ENCODE results near the gene RTP5. TPM values are rescaled to one million over a fixed set of nuclear protein-coding genes. Genes with fewer than 3 reads are reported as not detected.
A peak's percentile ranks its signal among the peaks of the same experiment; 100 is the strongest.

RTP5 gene
- total and polyA plus RNA-seq, 7 donors, result 0.16 to 0.19 TPM; not detected in 5

- H3K4me1 ChIP-seq, result peaks cover 0 to 9% (median 7%) of the 10 kb centered on the region in 4 donors
- peak overlapping the region in 1 of 4 donors; percentile 8 for H3K27ac ChIP-seq
- H3K36me3 ChIP-seq, result no peaks in the 10 kb centered on the region
- intact Hi-C loops (cut with DNase I), result no loop called here
- no peaks in the 10 kb centered on the region for H3K9me3 ChIP-seq
- WGBS, 2 donors, result 79 to 88% methylated on average over 28 of the region's 28 CpGs
- H3K4me3 ChIP-seq, result no peak overlapping the region
- TF ChIP-seq EP300 (IDR thresholded peaks at IDR 0.05) (no peak), POLR2A (IDR thresholded peaks at IDR 0.05) (no peak), CTCF (IDR thresholded peaks at IDR 0.05) (no peak), POLR2AphosphoS5 (IDR thresholded peaks at IDR 0.05) (no peak)
- peak; percentile 58 for DNase-seq
- no peaks in the 10 kb centered on the region for H3K27me3 ChIP-seq
Measured at GRCh38 chr2:241841181-241842066, 28.1 kb upstream of the RTP5 start.

- Histone ChIP-seq H3K4me1 (peaks cover 0 to 9% (median 7%) of the 10 kb centered on the region in 4 donors), H3K4me3 (no peak overlapping the region), H3K9me3 (no peaks in the 10 kb centered on the region), H3K27ac (peak overlapping the region in 1 of 4 donors; percentile 67), H3K27me3 (no peaks in the 10 kb centered on the region), H3K36me3 (no peaks in the 10 kb centered on the region)
- TF ChIP-seq CTCF (IDR thresholded peaks at IDR 0.05) (no peak), EP300 (IDR thresholded peaks at IDR 0.05) (no peak), POLR2A (IDR thresholded peaks at IDR 0.05) (no peak), POLR2AphosphoS5 (IDR thresholded peaks at IDR 0.05) (no peak)
- WGBS, 2 donors, result 76 to 90% methylated on average over 11 of the region's 11 CpGs
- intact Hi-C loops (cut with DNase I), result no loop called here
- DNase-seq, result peak; percentile 56
Measured at GRCh38 chr2:241842067-241842415, 27.5 kb upstream of the RTP5 start.

DNA sequence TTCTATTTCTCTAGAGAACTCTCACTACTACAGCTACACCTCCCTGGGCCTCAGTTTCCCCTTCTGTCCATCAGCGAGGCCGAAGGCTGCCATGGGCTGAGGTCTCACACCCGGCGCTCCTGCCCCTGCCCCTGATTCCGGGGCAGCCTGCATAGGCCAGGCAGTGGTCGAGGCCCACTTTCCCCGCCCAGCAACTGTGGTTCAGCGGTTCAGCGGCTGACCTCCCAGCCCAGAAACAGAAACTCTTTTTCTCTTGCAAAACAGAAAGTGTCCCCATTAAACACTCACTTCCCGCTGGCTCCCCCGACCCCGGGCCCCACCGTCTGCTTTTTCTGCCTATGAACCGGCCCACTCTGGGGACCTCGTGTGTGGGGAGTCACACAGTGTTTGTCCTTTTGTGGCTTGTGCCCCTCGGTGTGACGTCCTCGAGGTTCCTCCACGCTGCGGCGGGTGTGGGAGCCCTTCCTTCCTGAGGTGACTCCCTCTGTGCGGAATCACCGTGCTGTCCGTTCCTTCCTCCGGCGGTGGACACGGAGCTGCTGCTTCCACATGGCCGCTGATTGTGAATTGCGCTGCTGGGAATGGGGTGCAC is 26.8 kb upstream of the RTP5 start:
- H3K27ac ChIP-seq, result peak overlapping the region in 3 of 4 donors; percentile 5 to 67 (median 48)
- DNase-seq, result peak; percentile 85
- peaks cover 0 to 9% (median 7%) of the 10 kb centered on the region in 4 donors for H3K4me1 ChIP-seq
- no peaks in the 10 kb centered on the region for H3K9me3 ChIP-seq
- peak overlapping the region in 2 of 4 donors; percentile 7 to 47 for H3K4me3 ChIP-seq
- peak in 3 of 4 donors; percentile 38 to 64 (median 44) for TF ChIP-seq POLR2AphosphoS5 (IDR thresholded peaks at IDR 0.05)
- no peak for TF ChIP-seq POLR2A (IDR thresholded peaks at IDR 0.05)
- H3K27me3 ChIP-seq, result no peaks in the 10 kb centered on the region
- WGBS, 2 donors, result 40 to 59% methylated on average over 29 of the region's 29 CpGs
- intact Hi-C loops (cut with DNase I), result no loop called here
- no peaks in the 10 kb centered on the region for H3K36me3 ChIP-seq

DNA sequence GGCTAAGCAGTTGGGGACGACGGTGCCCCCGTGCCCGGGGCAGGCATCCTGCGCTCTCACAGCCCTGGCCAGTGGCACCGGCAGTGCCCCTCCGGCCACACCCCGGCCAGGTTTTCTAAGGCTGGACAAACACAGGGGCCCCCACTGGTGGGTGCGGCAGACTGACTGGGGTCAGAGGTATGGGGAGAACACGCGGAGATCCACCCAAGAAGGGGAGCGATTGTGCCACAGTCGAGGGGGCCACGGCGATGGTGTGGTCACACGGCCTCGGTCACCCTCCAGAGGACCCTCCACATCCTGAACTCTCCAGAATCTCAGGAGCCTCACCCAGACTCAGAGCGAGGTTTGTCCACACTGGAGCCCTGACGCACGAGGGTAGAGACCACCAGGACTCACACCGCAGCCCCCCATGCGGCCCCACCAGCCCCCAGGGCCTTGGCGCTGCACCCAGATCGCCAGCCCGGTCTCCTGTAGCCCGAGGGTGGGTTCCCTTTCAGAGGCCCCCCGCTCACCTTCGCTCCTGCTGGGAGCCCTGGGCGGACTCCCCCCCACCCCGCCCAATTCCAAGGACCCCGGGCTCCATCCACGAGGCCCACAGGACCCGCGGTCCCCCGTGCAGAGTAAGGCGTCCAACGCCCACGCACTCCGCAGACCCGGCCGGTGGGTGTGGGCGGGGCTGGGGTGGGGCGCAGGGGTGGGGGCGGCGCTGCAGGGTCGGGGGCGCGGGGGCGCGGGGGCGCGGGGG is 26.0 kb upstream of the RTP5 start:
- DNase-seq, result peak; percentile 63
- TF ChIP-seq POLR2AphosphoS5 (IDR thresholded peaks at IDR 0.05), result no peak
- TF ChIP-seq EP300 (IDR thresholded peaks at IDR 0.05), result no peak
- TF ChIP-seq POLR2A (IDR thresholded peaks at IDR 0.05), result no peak
- TF ChIP-seq CTCF (IDR thresholded peaks at IDR 0.05), result no peak

More for the DNA sequence above, 26.0 kb upstream of the RTP5 start:
- intact Hi-C loops (cut with DNase I), result no loop called here
- no peaks in the 10 kb centered on the region for H3K27me3 ChIP-seq
- H3K4me1 ChIP-seq, result peaks cover 0 to 9% (median 7%) of the 10 kb centered on the region in 4 donors
- 35 to 40% methylated on average over 52 of the region's 52 CpGs for WGBS, 2 donors
- no peaks in the 10 kb centered on the region for H3K36me3 ChIP-seq
- H3K27ac ChIP-seq, result peak overlapping the region; percentile 48 to 67 (median 59)
- peak overlapping the region in 3 of 4 donors; percentile 45 to 48 (median 47) for H3K4me3 ChIP-seq
- H3K9me3 ChIP-seq, result no peaks in the 10 kb centered on the region
